ENCODE results near the gene MBD3L2.
A peak's percentile ranks its signal among the peaks of the same experiment; 100 is the strongest.
"Not testable (repeated sequence)": the region's sequence is repeated elsewhere in the genome, so short reads cannot be mapped to it uniquely, and the experiment has no call there.

MBD3L2 gene

GRCh38 chr19:7063764-7064418 is 14.8 kb downstream of the MBD3L2 start:
- no peak for TF ChIP-seq SPI1 (IDR thresholded peaks at IDR 0.05; ENCODE audit: borderline replicate concordance, low read depth)
- no peak for TF ChIP-seq POLR2AphosphoS5 (IDR thresholded peaks at IDR 0.05; ENCODE audit: low read depth)
- TF ChIP-seq GABPA (IDR thresholded peaks at IDR 0.05; ENCODE audit: low read depth), result no peak
- TF ChIP-seq CTCF (IDR thresholded peaks at IDR 0.05; ENCODE audit: insufficient read depth, low read length), result no peak
- no peak for TF ChIP-seq REST (IDR thresholded peaks at IDR 0.05; ENCODE audit: insufficient replicate concordance, low read depth)
- no peak overlapping the region for H3K4me3 ChIP-seq (replicated peaks; ENCODE audit: insufficient read depth, low read length)
- no peak for DNase-seq (ENCODE audit: low read depth in 1 of 2, low spot score in 1 of 2)
- no peaks in the 10 kb centered on the region for H3K27me3 ChIP-seq (ENCODE audit: insufficient read depth, poor library complexity, severe bottlenecking)
- H3K27ac ChIP-seq (replicated peaks), result no peak overlapping the region

GRCh38 chr19:7067122-7067521 is 18.0 kb downstream of the MBD3L2 start:
- not testable (repeated sequence) for H3K4me3 ChIP-seq (replicated peaks; ENCODE audit: insufficient read depth, low read length); H3K27ac ChIP-seq (replicated peaks); DNase-seq (ENCODE audit: low read depth in 1 of 2, low spot score in 1 of 2); H3K27me3 ChIP-seq (ENCODE audit: insufficient read depth, poor library complexity, severe bottlenecking)

GRCh38 chr19:7067716-7068115 is 18.6 kb downstream of the MBD3L2 start:
- TF ChIP-seq REST (IDR thresholded peaks at IDR 0.05; ENCODE audit: insufficient replicate concordance, low read depth) (no peak), CTCF (IDR thresholded peaks at IDR 0.05; ENCODE audit: insufficient read depth, low read length) (no peak), GABPA (IDR thresholded peaks at IDR 0.05; ENCODE audit: low read depth) (no peak), SPI1 (IDR thresholded peaks at IDR 0.05; ENCODE audit: borderline replicate concordance, low read depth) (no peak), POLR2AphosphoS5 (IDR thresholded peaks at IDR 0.05; ENCODE audit: low read depth) (no peak)
- no peak overlapping the region for H3K4me3 ChIP-seq (replicated peaks; ENCODE audit: insufficient read depth, low read length)
- DNase-seq (ENCODE audit: low read depth in 1 of 2, low spot score in 1 of 2), result no peak
- no peak overlapping the region for H3K27ac ChIP-seq (replicated peaks)
- H3K27me3 ChIP-seq (ENCODE audit: insufficient read depth, poor library complexity, severe bottlenecking), result no peaks in the 10 kb centered on the region

- H3K27me3 ChIP-seq (ENCODE audit: insufficient read depth, poor library complexity, severe bottlenecking), result no peaks in the 10 kb centered on the region
- no peak for DNase-seq (ENCODE audit: low read depth in 1 of 2, low spot score in 1 of 2)
- TF ChIP-seq CTCF (IDR thresholded peaks at IDR 0.05; ENCODE audit: insufficient read depth, low read length) (no peak), SPI1 (IDR thresholded peaks at IDR 0.05; ENCODE audit: borderline replicate concordance, low read depth) (no peak), GABPA (IDR thresholded peaks at IDR 0.05; ENCODE audit: low read depth) (no peak)
- peak overlapping the region; percentile 33 for H3K27ac ChIP-seq (replicated peaks)
- no peak overlapping the region for H3K4me3 ChIP-seq (replicated peaks; ENCODE audit: insufficient read depth, low read length)
Measured at GRCh38 chr19:7068599-7068998, 19.5 kb downstream of the MBD3L2 start.
